Globus pallidus (tissue), 1 donor: Measurements from ENCODE around the gene SIPA1L3.
"Not testable (repeated sequence)": the region's sequence is repeated elsewhere in the genome, so short reads cannot be mapped to it uniquely, and the experiment has no call there.

Source experiments
- DNase-seq: peaks from one replicate; pipeline ENCODE4 v3.0.0-alpha.2; 2015; ENCODE audit warnings: low spot score

Gene SIPA1L3

DNA sequence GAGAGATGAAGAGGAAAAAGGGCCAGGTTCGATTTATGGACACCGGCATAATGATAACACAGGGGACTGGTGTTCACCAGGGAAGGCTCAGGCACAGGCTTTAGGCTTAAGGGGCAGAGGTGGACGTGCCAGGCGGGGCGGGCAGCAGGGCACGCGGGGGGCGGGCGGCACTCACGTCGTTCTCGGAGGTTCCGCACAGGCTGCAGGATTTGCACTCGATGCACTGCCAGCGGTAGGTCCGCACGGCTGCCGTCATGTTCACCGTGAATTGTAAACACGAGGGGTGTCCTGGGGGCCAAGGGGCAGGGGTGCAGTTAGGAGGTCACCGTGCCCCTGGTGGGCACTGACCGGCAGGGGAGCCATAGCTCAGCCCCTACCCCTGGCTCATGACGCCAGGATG lies 306.5 kb downstream of the SIPA1L3 start:
- no peak for DNase-seq

DNA sequence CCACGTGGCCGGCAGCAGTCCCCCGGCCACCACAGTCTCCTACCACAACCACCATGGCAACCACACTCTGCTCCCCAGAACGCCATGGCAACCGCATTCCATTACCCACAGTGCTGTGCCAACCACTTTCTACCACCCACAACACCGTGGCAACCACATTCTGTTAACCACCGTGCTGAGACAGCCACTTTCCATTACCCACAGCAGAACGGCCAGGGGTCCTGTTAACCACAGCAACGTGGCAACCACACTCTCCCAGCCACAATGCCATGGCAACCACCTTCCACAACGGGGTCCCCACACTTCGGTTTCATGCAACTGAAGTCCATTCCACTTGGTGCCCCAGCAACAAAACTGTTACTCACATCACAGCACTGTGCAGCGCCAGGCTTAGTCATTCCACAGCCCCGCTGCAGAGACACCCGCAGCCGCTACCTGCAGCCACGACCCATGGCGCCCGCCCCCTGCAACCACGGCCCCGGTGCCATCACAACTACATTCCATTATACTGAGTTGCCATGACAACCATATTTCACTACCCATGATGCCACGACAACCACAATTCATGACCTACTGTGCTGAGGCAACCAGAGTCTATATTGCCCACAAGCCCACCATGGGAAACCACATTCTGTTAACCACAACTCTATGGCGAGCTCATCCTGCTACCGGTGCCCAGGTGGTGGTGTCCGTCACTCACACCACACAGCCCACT lies 307.1 kb downstream of the SIPA1L3 start:
- DNase-seq: no peak

DNA sequence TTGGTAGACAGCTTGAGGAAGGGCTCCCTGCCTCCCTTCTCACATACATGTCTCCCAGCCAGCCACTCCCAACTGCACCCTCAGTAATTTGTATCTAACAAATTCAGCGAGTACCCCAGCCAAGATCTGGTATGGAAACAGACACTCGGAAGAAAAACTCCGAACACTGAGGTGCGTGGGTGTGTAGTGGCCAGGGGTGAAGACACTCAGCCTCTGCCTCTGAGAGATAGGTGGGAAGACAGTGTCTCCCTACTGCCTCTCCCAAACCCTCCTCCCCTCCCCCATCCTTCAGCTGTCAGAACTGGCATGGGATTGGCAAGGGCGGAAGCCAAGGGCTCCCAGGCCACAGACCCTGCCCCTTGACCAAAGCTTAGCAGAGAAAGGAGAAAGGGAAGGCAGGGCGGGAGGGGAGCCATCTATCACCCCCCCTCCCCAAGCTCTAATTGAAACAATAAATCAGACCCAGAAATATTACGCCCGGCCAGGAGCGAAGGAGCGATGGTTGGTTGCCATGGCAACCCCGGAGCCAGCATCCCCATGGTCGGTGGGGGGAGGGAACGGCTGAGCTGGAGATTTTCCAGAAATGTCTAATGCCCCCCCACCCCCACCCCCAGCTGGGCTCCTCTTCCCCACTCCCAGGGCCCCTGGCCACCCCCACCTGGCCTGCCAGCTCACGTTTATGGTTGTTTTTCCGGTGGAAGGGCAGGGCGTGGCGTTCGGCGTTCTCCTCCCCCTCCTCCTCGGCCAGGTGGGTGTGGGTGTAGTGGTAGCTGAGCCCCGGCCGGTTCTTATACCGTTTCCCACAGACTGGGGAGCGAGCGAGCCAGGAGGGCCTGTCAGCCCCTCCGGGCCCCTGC lies 310.0 kb downstream of the SIPA1L3 start:
- no peak for DNase-seq

DNA sequence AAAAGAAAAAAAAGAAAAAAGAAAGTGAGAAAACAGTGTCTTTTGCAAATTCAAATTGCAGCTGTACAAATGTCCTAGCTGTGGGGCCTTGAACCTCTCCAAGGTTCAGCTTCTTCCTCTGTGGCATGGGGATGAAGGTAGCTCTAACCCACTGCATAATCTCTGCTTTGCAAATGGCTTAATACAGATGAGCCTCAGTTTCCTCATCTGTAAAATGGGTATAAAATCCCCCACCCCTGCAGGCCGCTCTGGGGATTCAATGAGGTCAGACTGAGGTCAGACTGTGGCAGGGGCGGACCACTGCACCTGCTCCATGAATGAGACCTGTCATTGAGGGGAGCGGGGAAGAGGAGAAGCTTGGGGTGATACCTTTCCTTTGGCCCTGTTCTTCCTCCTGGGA lies 311.2 kb downstream of the SIPA1L3 start:
- no peak for DNase-seq

DNA sequence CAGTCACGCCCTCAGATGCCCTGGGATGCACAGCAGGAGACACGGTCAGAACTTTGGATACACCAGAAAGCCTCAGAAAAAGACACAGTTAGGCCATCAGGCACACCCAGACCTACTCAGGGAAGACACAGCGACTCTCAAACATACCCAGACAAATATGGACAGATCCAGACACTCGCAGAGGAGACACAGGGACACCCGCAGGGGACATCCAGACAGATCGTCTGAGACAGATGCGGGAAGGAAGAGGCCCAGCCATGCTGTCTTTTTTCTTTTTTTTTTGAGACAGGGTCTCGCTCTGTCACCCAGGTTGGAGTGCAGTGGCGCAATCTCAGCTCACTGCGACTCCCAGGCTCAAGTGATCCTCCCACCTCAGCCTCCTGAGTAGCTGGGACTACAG lies 312.2 kb downstream of the SIPA1L3 start:
- no peak for DNase-seq

DNA sequence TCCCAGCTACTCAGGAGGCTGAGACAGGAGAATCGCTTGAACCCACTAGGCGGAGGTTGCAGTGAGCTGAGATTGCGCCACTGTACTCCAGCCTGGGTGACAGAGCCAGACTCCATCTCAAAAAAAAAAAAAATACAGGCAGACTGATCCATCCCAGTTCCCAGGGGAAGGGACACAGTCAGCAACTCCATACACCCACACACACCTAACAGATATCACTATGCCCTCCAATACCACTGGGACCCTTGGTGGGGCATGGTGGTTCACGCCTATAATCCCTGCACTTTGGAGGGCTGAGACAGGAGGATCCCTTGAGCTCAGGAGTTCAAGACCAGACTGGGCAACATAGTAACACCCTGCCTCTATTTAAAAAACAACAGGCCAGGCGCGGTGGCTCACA lies 314.4 kb downstream of the SIPA1L3 start:
- DNase-seq: no peak

DNA sequence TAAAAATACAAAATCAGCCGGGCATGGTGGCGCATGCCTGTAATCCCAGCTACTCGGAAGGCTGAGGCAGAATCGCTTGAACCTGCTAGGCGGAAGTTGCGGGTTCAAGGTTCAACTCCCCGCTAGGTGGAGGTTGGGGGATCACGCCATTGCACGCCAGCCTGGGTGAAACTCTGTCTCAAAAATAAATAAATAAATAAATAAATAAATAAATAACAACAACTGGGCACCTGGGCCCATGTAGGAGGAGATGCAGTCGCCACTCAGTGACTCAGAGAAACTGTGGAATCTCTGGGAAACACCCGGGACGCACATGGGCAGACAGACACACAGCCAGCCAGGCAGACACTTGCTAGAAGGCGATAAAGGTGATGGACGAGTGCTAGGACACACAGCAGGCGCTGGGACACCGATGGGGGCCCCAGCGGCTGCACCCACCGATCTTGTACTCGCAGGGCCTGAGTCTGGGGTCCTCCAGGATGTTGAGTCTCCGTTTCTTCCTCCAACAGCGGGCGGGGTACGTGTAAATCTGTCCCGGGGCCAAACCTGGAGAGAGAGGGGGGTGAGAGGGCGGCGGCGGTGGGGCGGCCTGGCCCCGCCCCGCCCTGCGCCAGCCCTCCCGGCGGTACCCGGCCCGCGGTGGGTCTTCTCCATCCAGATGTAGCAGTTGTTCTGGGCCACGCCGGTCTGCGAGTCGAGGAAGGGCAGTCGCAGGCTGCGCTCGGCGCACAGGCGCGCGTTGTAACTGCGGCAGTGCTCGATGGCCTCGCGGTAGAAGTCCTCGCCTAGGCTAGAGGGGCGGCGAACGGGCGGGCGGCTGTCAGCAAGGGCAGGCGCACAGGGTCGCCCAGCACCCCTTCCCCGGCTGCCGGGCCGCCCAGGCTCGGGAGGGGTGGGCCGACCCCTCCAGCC lies 315.2 kb downstream of the SIPA1L3 start:
- DNase-seq: no peak

DNA sequence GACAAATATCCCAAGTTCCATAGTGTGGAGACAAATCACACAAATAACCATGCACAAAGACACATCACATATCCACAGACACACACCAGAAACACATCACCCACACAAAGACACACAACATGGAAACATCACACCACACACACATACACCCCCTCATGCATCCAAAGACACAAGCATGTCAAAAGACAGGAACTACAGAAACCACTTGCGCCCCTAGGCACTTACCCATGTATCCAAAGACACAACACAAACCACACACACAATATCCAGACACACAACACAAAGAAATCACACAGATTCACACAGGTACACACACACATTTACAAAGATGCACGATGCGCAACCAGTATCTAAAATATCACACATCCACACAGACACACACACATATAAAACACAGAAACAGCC lies 316.1 kb downstream of the SIPA1L3 start:
- no peak for DNase-seq

DNA sequence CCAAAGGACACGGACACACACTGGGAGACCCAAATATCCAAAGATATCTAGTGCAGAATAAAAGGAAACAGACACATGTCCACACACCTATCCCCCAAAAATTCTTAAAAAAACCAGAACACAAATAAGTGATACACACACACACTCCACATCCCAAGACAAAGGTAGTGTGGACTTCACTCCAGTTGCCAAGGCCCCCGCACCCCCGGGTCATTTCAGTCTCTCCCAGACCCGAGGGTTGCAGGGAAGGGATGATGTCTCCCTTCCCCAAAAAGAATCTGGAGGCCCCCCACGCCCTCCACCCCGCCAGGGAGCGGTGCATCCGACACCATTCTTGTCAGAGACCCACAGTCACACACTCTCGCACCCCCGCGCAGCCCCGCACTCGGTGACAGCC lies 316.6 kb downstream of the SIPA1L3 start:
- no peak for DNase-seq

DNA sequence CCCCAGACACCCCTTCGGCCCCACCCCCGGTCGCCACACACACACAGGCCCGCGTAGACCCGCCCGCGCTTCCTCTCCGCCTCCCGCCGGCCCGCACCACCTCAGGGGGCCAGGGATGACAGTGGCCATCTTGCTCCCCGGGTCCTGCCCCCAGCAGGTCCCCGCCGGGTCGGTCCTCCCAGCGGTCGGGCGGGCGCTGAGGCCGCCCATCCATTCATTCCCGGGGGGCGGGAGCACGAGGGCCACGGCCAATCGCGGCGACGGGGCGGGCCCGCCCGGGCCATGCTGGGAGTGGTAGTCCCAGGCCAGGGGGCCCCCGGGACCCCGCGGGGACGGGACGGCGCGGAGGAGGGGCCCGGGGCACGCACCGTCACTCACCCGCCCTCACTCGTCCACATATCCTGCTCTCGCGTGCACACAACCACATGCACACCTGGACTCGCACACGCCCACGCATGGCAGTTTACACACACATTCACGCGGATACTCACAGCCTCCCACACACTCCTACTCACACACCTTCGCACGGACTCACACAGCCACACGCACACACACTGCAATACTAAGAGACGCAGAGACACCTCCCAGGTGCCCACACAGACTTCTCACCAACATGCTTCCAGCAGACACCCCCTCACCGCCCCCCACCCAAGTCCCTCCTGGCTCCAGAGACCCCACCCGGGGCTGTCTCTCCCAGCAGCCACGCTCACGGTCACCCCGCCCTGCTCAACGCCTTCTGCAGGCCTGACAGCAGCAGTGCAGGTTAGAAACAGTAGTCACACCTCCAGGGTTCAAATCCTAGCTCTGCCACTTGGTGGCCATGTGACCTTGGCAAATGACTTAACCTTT lies 317.2 kb downstream of the SIPA1L3 start, which contains the start of gene DPF1:
TSS of gene DPF1 (minus strand) at position 209 of the 849 bp plus-strand sequence. CDS start at position 129, 80 bp downstream.
- peak; percentile 63 for DNase-seq

DNA sequence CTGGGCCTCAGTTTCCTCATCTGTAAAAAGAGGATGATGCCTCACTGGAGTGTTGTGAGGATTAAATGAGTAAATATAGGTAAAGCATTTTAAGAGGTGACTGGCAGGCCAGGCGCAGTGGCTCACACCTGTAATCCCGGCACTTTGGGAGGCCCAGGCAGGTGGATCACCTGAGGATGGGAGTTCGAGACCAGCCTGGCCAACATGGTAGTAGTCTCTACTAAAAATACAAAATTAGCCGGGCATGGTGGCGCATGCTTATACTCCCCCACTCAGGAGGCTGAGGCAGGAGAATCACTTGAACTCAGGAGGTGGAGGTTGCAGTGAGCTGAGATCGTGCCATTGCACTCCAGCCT lies 317.8 kb downstream of the SIPA1L3 start:
- DNase-seq: not testable (repeated sequence)

DNA sequence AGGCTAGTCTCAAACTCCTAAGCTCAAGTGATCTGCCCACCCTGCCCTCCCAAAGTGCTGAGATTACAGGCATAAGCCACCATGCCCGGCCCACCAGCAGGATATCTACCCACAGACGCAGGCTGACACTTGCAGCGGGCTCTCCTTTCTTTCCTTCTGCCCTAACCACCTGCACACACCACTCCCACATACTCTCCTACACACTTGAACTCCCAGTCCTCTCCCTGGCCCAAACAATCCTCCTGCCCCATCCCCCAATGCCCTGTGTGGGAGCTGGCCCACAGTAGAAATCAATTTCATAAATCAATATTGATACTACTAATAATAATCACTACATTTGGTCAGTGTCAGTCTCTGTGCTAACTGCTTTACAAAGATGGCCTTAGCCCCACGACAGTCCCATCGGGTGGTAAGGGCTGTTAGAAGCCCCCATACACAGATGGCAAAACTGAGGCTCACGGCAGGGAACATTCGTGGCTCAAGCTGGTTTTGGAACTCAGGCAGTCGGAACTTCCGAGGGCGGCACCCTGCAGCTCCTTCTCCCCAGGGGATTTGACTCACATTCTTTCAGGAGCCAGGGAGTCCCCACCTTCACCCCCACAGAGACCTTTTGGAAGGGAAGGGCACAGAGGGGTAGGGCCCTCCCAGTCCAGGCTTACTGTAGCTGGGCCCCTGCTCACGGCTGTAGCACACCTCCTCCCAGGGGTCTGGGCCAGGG lies 320.4 kb downstream of the SIPA1L3 start:
- DNase-seq: no peak

DNA sequence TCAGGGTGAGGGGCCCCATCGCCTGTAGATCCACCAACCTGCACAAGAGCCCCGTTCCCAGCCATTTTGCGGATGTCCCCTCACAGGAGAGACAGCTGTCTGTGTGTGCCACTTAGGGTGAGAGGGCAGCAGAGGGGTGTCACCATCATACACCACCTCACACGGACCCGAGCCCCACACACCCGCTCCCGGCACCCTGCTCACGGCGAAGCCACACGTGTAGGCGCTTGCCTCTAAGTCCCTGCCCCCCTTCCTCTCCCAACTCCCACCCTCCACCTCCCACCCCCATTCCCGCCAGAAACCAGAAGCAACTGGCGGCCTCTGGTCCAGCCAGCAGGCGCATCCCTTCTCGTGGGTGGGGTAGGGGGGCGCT lies 321.0 kb downstream of the SIPA1L3 start:
- DNase-seq: no peak

DNA sequence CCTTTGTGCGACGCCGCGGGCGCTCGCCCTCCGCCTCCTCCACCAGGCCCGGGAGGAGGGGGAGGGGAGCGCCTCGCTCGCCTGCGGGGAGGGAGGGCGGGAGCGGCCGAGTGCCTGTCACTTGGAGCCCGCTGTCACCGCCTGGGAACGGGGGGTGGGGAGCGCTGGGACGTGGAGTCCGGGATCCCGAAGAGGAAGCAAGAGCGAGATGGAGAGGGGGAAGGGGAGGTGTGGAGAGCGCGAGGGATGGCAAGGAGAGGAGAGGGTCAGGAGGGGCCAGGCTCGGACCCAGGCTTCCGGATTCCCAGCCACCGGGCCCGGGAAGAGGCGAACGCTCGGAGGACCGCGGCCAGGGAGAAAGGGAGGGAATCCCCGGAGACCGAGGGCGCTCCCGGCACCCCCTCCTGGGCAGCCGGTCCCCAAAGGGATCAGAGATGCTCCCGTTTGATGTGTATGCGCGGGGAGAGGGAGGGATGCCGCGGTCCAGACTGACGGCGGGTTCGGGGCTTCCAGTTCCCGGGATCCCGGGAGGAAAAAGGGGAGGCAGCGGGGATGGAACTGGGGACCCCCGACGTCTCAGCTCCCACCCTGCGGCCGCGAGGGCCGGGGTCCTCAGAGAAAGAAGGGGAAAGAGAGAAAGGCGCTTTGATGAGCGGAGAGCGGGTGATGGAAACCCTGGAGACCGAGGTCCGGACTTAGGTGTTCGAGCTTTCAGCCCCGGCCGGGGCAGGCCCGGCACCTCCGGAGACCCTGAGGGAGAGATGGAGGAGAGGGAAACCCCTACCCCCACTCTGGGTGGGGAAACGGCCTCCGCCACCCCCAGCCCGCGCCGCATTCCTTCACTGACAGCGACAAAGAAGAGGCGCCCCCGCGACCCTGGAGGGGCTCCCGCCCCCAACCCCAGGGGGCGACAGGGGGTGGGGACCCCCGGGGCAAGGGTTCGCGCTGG lies 321.8 kb downstream of the SIPA1L3 start:
- no peak for DNase-seq

DNA sequence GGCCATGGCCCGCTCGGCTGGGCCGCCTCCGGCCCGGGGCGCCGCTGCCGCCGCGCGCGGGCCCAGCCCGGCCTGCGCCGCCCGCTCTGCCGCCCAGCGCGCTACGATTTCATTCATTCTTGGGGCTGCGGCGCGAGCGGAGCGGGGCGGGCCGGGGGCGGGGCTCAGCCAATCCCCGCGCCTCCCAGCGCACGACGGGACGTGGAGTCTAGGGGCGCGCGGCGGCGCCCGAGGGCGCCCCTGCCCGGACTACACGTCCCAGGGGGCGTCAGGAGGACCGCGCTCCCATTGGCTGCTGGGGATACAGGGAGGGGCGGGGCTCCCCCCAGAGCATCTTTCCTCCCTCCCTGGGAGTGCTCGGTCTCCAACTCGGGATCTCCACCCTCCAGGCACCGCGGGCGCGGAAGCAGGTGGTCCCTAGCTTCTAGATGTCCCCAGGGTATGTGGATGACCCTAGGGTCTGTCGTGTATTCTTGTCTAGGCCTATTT lies 322.6 kb downstream of the SIPA1L3 start:
- peak; percentile 94 for DNase-seq

DNA sequence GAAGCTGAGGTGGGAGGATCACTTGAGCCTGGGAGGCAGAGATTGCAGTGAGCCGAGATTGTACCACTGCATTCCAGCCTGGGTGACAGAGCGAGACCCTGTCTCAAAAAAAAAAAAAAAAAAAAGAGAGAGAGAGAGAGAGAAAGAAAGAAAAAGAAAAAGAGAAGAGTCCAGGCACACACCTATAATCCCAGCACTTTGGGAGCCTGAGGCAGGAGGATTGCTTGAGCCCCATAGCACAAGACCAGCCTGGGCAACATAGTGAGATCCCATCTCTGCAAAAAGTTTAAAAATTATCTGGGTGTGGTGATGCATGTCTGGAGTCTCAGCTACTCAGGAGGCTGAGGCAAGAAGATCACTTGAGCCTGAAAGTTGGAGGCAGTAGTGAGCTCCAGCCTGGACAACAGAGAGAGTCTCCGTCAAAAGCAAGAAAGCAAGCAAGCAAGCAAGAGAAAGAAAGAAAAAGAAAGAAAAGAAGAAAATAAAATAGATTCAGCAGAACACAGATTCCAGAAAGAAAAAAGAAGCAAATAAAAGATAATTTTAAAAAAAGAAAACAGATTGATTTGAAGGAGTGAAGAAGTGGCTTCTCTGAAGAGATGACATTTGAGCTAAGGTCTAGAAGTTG lies 323.6 kb downstream of the SIPA1L3 start:
- not testable (repeated sequence) for DNase-seq

DNA sequence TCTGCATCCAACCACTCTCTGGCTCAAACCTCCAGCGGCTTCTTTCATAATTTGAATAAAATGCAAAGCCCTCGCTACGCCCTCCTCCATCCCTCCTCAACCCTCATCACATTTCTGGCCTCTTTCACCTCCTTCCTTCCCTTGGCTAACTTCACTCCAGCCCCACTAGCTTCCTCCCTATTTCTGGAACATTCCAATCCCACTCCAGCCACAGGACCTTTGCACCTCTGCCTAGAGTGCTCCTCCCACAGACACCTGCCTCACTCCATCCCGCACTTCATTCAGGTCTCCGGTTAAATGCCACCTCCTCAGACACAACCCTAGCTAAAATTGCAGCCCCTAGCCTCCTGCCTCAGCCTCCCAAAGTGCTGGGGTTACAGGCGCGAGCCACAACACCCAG lies 324.9 kb downstream of the SIPA1L3 start:
- no peak for DNase-seq

DNA sequence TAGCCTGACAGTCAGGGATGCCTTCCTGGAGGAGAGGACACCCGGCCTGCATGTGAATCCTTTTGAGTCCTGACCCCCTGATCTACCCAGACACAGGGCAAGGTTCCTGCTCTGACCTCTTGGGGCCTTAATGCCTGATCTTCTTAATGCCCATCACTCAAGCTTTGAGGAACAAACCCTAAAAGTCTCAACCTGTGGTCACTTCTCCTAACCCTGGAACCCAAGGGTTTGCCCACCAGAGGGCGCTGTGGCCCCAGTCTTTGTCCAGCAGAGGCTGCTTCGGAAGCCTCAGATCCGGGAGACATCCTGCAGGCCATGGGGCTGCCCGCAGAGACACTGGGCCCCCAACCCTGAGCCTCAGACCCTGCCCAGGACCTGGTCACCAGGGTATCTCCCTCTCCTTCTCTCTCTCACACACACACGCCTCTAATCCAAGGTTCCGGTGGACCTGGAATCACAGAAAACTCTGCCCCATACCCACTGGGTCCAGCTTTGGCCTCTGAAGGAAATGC lies 326.8 kb downstream of the SIPA1L3 start:
- DNase-seq: peak; percentile 69

DNA sequence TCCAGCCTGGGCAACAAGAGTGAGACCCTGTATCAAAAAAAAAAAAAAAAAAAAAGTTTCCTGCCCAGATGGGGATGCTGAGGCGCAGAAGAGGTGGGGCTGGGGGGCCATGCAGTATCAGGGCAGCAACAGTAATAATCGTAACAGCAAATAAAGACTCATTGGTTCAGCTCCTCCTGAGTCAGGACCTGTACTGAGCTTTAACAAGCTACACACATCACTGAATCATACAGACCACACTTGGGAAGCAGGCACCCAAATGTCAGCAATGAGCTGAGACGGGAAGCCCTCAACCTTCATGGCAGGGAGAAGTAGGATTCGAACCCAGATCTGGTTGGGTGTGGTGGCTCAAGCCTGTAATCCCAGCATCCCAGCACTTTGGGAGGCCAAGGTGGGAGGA lies 327.6 kb downstream of the SIPA1L3 start:
- DNase-seq: no peak
